RWPE1 (cell line): ENCODE data around the gene CNNM4.

Experiments
- CTCF ChIA-PET: fragments of 350-600 bp; sonication (Branson Sonifier 250); formaldehyde crosslinking; extraction: SDS; loops from one replicate; lab custom pipeline; 2021; lab: Yijun Ruan, JAX
- POLR2A ChIA-PET: fragments of 400-600 bp; formaldehyde crosslinking; extraction: SDS; loops from one replicate; lab custom pipeline; 2020; ENCODE audit warnings: antibody characterized with exemption; ENCODE audit not compliant: low non-redundant PET; lab: Yijun Ruan, JAX
- DNase-seq: peaks from one replicate; pipeline ENCODE4 v3.0.0; 2012; ENCODE audit warnings: low spot score
- H3K27ac ChIP-seq: fragments of 450-650 bp; 2 replicates; pipeline ENCODE4 v1.5.1; 2017
- CTCF ChIP-seq: fragments of 450-650 bp; conservative IDR thresholded peaks from 2 replicates; pipeline ENCODE4 v1.5.1; 2017; ENCODE audit warnings: low read depth, mild to moderate bottlenecking

Gene CNNM4

GRCh38 chr2:96856776-96857666, 96.3 kb downstream of the CNNM4 start:
- TF ChIP-seq CTCF = no peak
- POLR2A ChIA-PET = interaction anchor here (1.0 to 1.3 kb wide), 2 partner anchors 11 to 19 kb away, joined by 3 to 9 read pairs; no protein-coding TSS in a partner anchor
- H3K27ac ChIP-seq = peak overlapping the region; percentile 72
- no peak for DNase-seq
- CTCF ChIA-PET = interaction anchor here (0.6 to 4.5 kb wide), 13 partner anchors 11 to 128 kb away, joined by 3 to 45 read pairs (median 4); partner anchors contain the start of gene CNNM3

- peak; percentile 99 for DNase-seq
- POLR2A ChIA-PET = interaction anchor here (0.5 to 1.3 kb wide), 5 partner anchors 10 to 239 kb away, joined by 3 to 9 read pairs (median 3); no protein-coding TSS in a partner anchor
- H3K27ac ChIP-seq = peak within 1 kb of the TSS; percentile 72
Measured at GRCh38 chr2:96857667-96858372, 97.1 kb downstream of the CNNM4 start, which contains the start of gene ANKRD39. Gene ANKRD39, minus strand, starts transcription at chr2:96858016. Its CDS starts 29 bp downstream, at chr2:96857987.

GRCh38 chr2:96859099-96859649, 98.5 kb downstream of the CNNM4 start:
- POLR2A ChIA-PET = no interaction called here
- DNase-seq = no peak
- TF ChIP-seq CTCF = no peak
- CTCF ChIA-PET = interaction anchor here (0.6 to 4.5 kb wide), 4 partner anchors 36 to 96 kb away, joined by 3 to 45 read pairs (median 11); no protein-coding TSS in a partner anchor
- H3K27ac ChIP-seq = peak overlapping the region; percentile 72

More at GRCh38 chr2:96857667-96858372, 97.1 kb downstream of the CNNM4 start, which contains the start of gene ANKRD39:
- peak; percentile 91 for TF ChIP-seq CTCF
- CTCF ChIA-PET = interaction anchor here (0.6 to 4.5 kb wide), 20 partner anchors 10 to 537 kb away, joined by 3 to 45 read pairs (median 4); partner anchors contain the start of genes ANKRD23 and CNNM3

- ChIA-PET POLR2A (no interaction called here), CTCF (no interaction called here)
- no peak for TF ChIP-seq CTCF
- peak overlapping the region; percentile 72 for H3K27ac ChIP-seq
- no peak for DNase-seq
Measured at GRCh38 chr2:96859681-96860064, 99.0 kb downstream of the CNNM4 start.

- no peak for TF ChIP-seq CTCF
Measured at GRCh38 chr2:96860065-96861029, 99.6 kb downstream of the CNNM4 start.

More at GRCh38 chr2:96860065-96861029, 99.6 kb downstream of the CNNM4 start:
- ChIA-PET CTCF (no interaction called here), POLR2A (no interaction called here)
- no peak for DNase-seq
- peak overlapping the region; percentile 72 for H3K27ac ChIP-seq
